Uterus (tissue), 2 donors: Measurements from ENCODE around the gene PRF1.

Source experiments
- CTCF ChIP-seq, 4 experiments: fragments of 200-600 bp in 2 of 4; fragments of 450-650 bp in 2 of 4; sonication (generic) in 2 of 4; IDR thresholded peaks; one replicate each; pipeline ENCODE4 v1.5.1; 2016 to 2019; ENCODE audit warnings: antibody characterized with exemption in 4 of 4, mild to moderate bottlenecking in 2 of 4, moderate library complexity in 1 of 4
- POLR2A ChIP-seq, 2 donors: fragments of 450-650 bp; IDR thresholded peaks; one replicate each; pipeline ENCODE4 v1.6.1; 2016; ENCODE audit warnings: antibody characterized with exemption in 2 of 2, mild to moderate bottlenecking in 1 of 2, moderate library complexity in 1 of 2

- TF ChIP-seq CTCF (IDR thresholded peaks at IDR 0.05) (no peak), POLR2A (IDR thresholded peaks at IDR 0.05) (no peak)
Observed at GRCh38 chr10:70575874-70576802, 26.4 kb downstream of the PRF1 start.
